ENCODE data around the gene HTN1.

DNA sequence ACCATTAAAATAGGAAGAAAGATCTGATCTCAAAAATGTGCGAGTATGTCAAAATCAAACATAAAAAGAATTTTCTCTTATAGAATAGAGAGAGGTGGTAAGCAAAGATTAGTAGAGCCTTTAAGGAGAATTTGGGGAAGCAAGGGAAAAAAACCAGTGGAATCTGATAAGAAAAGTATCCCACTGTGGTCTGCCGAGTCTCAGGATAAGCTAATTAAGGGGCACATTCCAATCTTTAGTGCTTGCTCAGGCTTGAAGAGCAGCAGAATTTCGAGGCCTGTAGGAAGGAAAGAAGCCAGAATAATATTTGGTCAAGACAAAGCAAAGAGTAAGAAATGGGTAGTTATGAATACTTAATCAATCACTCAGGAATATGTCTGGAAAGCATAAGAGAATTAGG is 41.5 kb upstream of the HTN1 start:
- no peak for TF ChIP-seq EP300 (IDR thresholded peaks at IDR 0.05)
- TF ChIP-seq, protein P1, sequence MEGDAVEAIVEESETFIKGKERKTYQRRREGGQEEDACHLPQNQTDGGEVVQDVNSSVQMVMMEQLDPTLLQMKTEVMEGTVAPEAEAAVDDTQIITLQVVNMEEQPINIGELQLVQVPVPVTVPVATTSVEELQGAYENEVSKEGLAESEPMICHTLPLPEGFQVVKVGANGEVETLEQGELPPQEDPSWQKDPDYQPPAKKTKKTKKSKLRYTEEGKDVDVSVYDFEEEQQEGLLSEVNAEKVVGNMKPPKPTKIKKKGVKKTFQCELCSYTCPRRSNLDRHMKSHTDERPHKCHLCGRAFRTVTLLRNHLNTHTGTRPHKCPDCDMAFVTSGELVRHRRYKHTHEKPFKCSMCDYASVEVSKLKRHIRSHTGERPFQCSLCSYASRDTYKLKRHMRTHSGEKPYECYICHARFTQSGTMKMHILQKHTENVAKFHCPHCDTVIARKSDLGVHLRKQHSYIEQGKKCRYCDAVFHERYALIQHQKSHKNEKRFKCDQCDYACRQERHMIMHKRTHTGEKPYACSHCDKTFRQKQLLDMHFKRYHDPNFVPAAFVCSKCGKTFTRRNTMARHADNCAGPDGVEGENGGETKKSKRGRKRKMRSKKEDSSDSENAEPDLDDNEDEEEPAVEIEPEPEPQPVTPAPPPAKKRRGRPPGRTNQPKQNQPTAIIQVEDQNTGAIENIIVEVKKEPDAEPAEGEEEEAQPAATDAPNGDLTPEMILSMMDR (IDR thresholded peaks at IDR 0.05) = no peak

Measured in sigmoid colon (tissue), 4 donors.